Endothelial cell of umbilical vein (primary cell): ENCODE results near the gene AGMO.

Source experiments
- EZH2 ChIP-seq: IDR thresholded peaks from 2 replicates; pipeline ENCODE4 v1.6.1; 2012; ENCODE audit warnings: borderline replicate concordance, low read depth, mild to moderate bottlenecking, moderate library complexity, low read length, inconsistent platforms; ENCODE audit not compliant: severe bottlenecking
- FOS ChIP-seq: IDR thresholded peaks from 2 replicates; pipeline ENCODE4 v1.6.1; 2011; ENCODE audit warnings: mild to moderate bottlenecking, low read length, moderate library complexity, borderline replicate concordance; ENCODE audit not compliant: insufficient read depth
- JUN ChIP-seq: IDR thresholded peaks from 2 replicates; pipeline ENCODE4 v1.6.1; 2011; ENCODE audit warnings: borderline replicate concordance, low read depth; ENCODE audit not compliant: insufficient read length, insufficient read depth
- POLR2A ChIP-seq: IDR thresholded peaks from 2 replicates; pipeline ENCODE4 v1.6.1; 2012; ENCODE audit warnings: low read depth, mild to moderate bottlenecking, control low read depth, low read length
- TF ChIP-seq, protein P1 (sequence below), 2 donors: IDR thresholded peaks; 1 replicate in 1 of 2; 2 replicates in 1 of 2; pipeline ENCODE4 v1.5.1; 2011; ENCODE audit warnings: low read length in 2 of 2, mild to moderate bottlenecking in 2 of 2, moderate library complexity in 2 of 2, control low read depth in 1 of 2, inconsistent platforms in 1 of 2, low read depth in 1 of 2; ENCODE audit not compliant: insufficient read depth in 1 of 2; ENCODE audit errors: extremely low read depth in 1 of 2
- TF ChIP-seq, protein P2 (sequence below): IDR thresholded peaks from 2 replicates; pipeline ENCODE4 v1.6.1; 2011; ENCODE audit not compliant: insufficient read depth, insufficient read length

GRCh38 chr7:15376600-15376999 lies 185.2 kb downstream of the AGMO start:
- TF ChIP-seq JUN (no peak), POLR2A (no peak), EZH2 (no peak), FOS (no peak)
- TF ChIP-seq, protein P1, sequence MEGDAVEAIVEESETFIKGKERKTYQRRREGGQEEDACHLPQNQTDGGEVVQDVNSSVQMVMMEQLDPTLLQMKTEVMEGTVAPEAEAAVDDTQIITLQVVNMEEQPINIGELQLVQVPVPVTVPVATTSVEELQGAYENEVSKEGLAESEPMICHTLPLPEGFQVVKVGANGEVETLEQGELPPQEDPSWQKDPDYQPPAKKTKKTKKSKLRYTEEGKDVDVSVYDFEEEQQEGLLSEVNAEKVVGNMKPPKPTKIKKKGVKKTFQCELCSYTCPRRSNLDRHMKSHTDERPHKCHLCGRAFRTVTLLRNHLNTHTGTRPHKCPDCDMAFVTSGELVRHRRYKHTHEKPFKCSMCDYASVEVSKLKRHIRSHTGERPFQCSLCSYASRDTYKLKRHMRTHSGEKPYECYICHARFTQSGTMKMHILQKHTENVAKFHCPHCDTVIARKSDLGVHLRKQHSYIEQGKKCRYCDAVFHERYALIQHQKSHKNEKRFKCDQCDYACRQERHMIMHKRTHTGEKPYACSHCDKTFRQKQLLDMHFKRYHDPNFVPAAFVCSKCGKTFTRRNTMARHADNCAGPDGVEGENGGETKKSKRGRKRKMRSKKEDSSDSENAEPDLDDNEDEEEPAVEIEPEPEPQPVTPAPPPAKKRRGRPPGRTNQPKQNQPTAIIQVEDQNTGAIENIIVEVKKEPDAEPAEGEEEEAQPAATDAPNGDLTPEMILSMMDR (IDR thresholded peaks at IDR 0.05; ENCODE audit: extremely low read depth in 1 of 2, insufficient read depth in 1 of 2, low read depth in 1 of 2, low read length in 2 of 2): no peak
- TF ChIP-seq, protein P2, sequence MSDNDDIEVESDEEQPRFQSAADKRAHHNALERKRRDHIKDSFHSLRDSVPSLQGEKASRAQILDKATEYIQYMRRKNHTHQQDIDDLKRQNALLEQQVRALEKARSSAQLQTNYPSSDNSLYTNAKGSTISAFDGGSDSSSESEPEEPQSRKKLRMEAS: no peak
